GM12878 (cell line): ENCODE results near the gene ONECUT2. TPM values are rescaled to one million over a fixed set of nuclear protein-coding genes. Genes with fewer than 3 reads are reported as not detected.

Experiments
- ATAC-seq: fragments of 200-7000 bp; cut with Tn5 transposase; 3 replicates; pipeline ENCODE4 v1.9.1; 2020; ENCODE audit warnings: mild to moderate bottlenecking, moderate library complexity
- BruUV-seq: library from RNA; stranded (reverse); fragments of 400-500 nt; replicated peaks from 2 replicates; lab custom pipeline; 2021; lab: Mats Ljungman, UMichigan
- CTCF ChIA-PET: fragments of 300-600 bp; sonication (Branson Sonifier 250); formaldehyde crosslinking; extraction: SDS; loops from one replicate; lab custom pipeline; 2021; ENCODE audit warnings: inconsistent platforms; lab: Yijun Ruan, JAX
- POLR2A ChIA-PET: fragments of 350-600 bp; formaldehyde crosslinking; extraction: SDS; loops from one replicate; lab custom pipeline; 2021; ENCODE audit warnings: inconsistent platforms; lab: Charles Lee
- RAD21 ChIA-PET: fragments of 300-600 bp; sonication (Branson Sonifier 250); formaldehyde crosslinking; loops from one replicate; lab custom pipeline; 2023; ENCODE audit warnings: antibody characterized with exemption; ENCODE audit not compliant: unreplicated experiment; lab: Charles Lee
- SMC1A ChIA-PET: fragments of 300-600 bp; sonication (Branson Sonifier 250); formaldehyde crosslinking; loops from one replicate; lab custom pipeline; 2023; ENCODE audit not compliant: unreplicated experiment, uncharacterized antibody; lab: Charles Lee
- DNase-seq: peaks from one replicate; pipeline ENCODE4 v3.0.0-alpha.2; 2011; ENCODE audit warnings: low read depth, low spot score
- FAIRE-seq: peaks from 3 replicates; lab custom pipeline; 2011; peaks lifted over from hg19 to GRCh38; lab: Jason Lieb, UNC
- H2AFZ ChIP-seq: 2 replicates; pipeline ENCODE4 v1.6.0; 2011; ENCODE audit warnings: low read depth, low read length, control low read depth; ENCODE audit not compliant: control insufficient read depth
- H3K27ac ChIP-seq: 2 replicates; pipeline ENCODE4 v1.5.1; 2011; ENCODE audit warnings: control low read depth; ENCODE audit not compliant: control insufficient read depth, insufficient read depth
- H3K27me3 ChIP-seq, 2 experiments: replicated peaks in 1 of 2; 2 replicates each; pipeline versions ENCODE4 v1.6.0 to v1.6.1; 2011; ENCODE audit warnings: low read length in 1 of 2; ENCODE audit not compliant: control insufficient read depth in 2 of 2, insufficient read depth in 2 of 2
- H3K36me3 ChIP-seq, 2 experiments: 2 replicates each; pipeline ENCODE4 v1.5.1; 2011; ENCODE audit warnings: low read length in 1 of 2; ENCODE audit not compliant: control insufficient read depth in 2 of 2, insufficient read depth in 2 of 2
- H3K4me1 ChIP-seq: 2 replicates; pipeline ENCODE4 v1.6.1; 2011; ENCODE audit warnings: mild to moderate bottlenecking, low read length, moderate library complexity, mixed read lengths; ENCODE audit not compliant: control insufficient read depth, insufficient read depth
- H3K4me2 ChIP-seq: 2 replicates; pipeline ENCODE4 v1.6.0; 2011; ENCODE audit warnings: control low read depth; ENCODE audit not compliant: control insufficient read depth, insufficient read depth
- H3K4me3 ChIP-seq: fragments of 200-600 bp; sonication (generic); 2 replicates; pipeline ENCODE4 v1.5.1; 2016
- H3K79me2 ChIP-seq: 2 replicates; pipeline ENCODE4 v1.6.0; 2011; ENCODE audit warnings: low read length; ENCODE audit not compliant: control insufficient read depth, insufficient read depth
- H3K9ac ChIP-seq: 2 replicates; pipeline ENCODE4 v1.8.0; 2011; ENCODE audit warnings: low read length, control low read depth, mixed read lengths; ENCODE audit not compliant: control insufficient read depth, insufficient read depth
- H3K9me3 ChIP-seq: replicated peaks from 3 replicates; pipeline ENCODE4 v1.5.1; 2011; ENCODE audit warnings: mild to moderate bottlenecking, low read length; ENCODE audit not compliant: control insufficient read depth, insufficient read depth
- H4K20me1 ChIP-seq: 2 replicates; pipeline ENCODE4 v1.6.0; 2011; ENCODE audit not compliant: control insufficient read depth, insufficient read depth
- DPF2 ChIP-seq: fragments of 450-650 bp; IDR thresholded peaks from 2 replicates; pipeline ENCODE4 v1.6.1; 2017; ENCODE audit warnings: mild to moderate bottlenecking
- E2F4 ChIP-seq: IDR thresholded peaks from 2 replicates; pipeline ENCODE4 v1.6.1; 2012; ENCODE audit warnings: low read depth, low read length, improper control_type of control experiment
- EED ChIP-seq: sonication (generic); IDR thresholded peaks from 2 replicates; pipeline ENCODE4 v1.6.1; 2016; ENCODE audit warnings: antibody characterized with exemption, low read depth
- ESRRA ChIP-seq: IDR thresholded peaks from 2 replicates; pipeline ENCODE4 v1.6.1; 2012; ENCODE audit warnings: mild to moderate bottlenecking, low read length, improper control_type of control experiment
- GABPA ChIP-seq: IDR thresholded peaks from 2 replicates; pipeline ENCODE4 v1.6.1; 2014; ENCODE audit warnings: antibody characterized with exemption, low read depth, mild to moderate bottlenecking, inconsistent platforms
- HDAC6 ChIP-seq: fragments of 200-600 bp; sonication (generic); IDR thresholded peaks from one replicate; pipeline ENCODE4 v1.8.0; 2017; ENCODE audit warnings: antibody characterized with exemption; ENCODE audit not compliant: unreplicated experiment
- HSF1 ChIP-seq: fragments of 150-350 bp; IDR thresholded peaks from 2 replicates; pipeline ENCODE4 v1.6.1; 2014; ENCODE audit warnings: mild to moderate bottlenecking, low read depth, low read length
- JUND ChIP-seq: IDR thresholded peaks from 2 replicates; pipeline ENCODE4 v1.6.1; 2012; ENCODE audit warnings: low read depth, mild to moderate bottlenecking, low read length, improper control_type of control experiment, moderate library complexity
- RB1 ChIP-seq: fragments of 450-650 bp; formaldehyde crosslinking; IDR thresholded peaks from 2 replicates; pipeline ENCODE4 v1.6.1; 2017; ENCODE audit warnings: mild to moderate bottlenecking, borderline replicate concordance
- RUNX3 ChIP-seq: IDR thresholded peaks from 2 replicates; pipeline ENCODE4 v1.6.1; 2012; ENCODE audit warnings: low read length, inconsistent platforms
- ZBED1 ChIP-seq: IDR thresholded peaks from 2 replicates; pipeline ENCODE4 v1.6.1; 2016; ENCODE audit warnings: borderline replicate concordance
- ZNF592 ChIP-seq: fragments of 450-650 bp; IDR thresholded peaks from 2 replicates; pipeline ENCODE4 v1.6.1; 2017; ENCODE audit warnings: mild to moderate bottlenecking, moderate library complexity
- WGBS: methylation state at CpG from one replicate; pipeline ENCODE4 v1.1.6; 2016; ENCODE audit warnings: low lambda C conversion rate; ENCODE audit not compliant: insufficient replicate concordance, insufficient coverage; ENCODE audit errors: missing lambda C conversion rate; 5-methylcytosine and 5-hydroxymethylcytosine counted together
- in situ Hi-C: fragments of 300-500 bp; cut with MboI; formaldehyde crosslinking; loops from 9 replicates; pipeline ENCODE4 v1.14.3; 2018; ENCODE audit warnings: mixed read lengths
- intact Hi-C: fragments of 100-400 bp; cut with micrococcal nuclease; formaldehyde crosslinking; loops from one replicate; pipeline ENCODE4 v1.14.2; 2022; ENCODE audit not compliant: unreplicated experiment
- polyA plus RNA-seq, 11 experiments: library from polyadenylated mRNA; depleted of rRNA in 4 of 11; unstranded in 6 of 11; stranded (reverse) in 5 of 11; fragments of >200 nt; fragmentation: Nextera tagmentation in 4 of 11; fragmentation: Illumina TruSeq in 1 of 11; extraction: Ambion mirVana in 4 of 11; extraction: Trizol in 1 of 11; gene quantifications; 1 replicate in 1 of 11; 2 replicates in 10 of 11; pipeline versions ENCODE4 v1.2.1 to v1.2.3, GENCODE V29; 2011 to 2016; ENCODE audit warnings: inconsistent platforms in 2 of 11, missing spikeins in 2 of 11, low read depth in 1 of 11
- total RNA-seq, 4 experiments: library from RNA; depleted of rRNA in 3 of 4; stranded (reverse); fragments of >200 nt in 3 of 4; fragmentation: Illumina TruSeq in 1 of 4; extraction: Trizol in 1 of 4; gene quantifications; 2 replicates each; pipeline versions ENCODE4 v1.2.1 to v1.2.3, GENCODE V29; 2013 to 2021

The ONECUT2 gene
- total and polyA plus RNA-seq, 10 of the 15 experiments (the other 5 are each of a cell fraction or from before 2014, with no cell fraction given) = 0.01 to 0.03 TPM; not detected in 8

GRCh38 chr18:57441071-57441794, 6.1 kb downstream of the ONECUT2 start:
- Histone ChIP-seq H3K4me3 (0 out of 2 replicates have a peak overlapping the region, but pooled peaks have one; percentile 32), H3K27me3 (peaks cover 7 to 39% of the 10 kb centered on the region in 2 experiments)

GRCh38 chr18:57443247-57443646, 8.1 kb downstream of the ONECUT2 start:
- DNase-seq (no peak), ATAC-seq (no peak), FAIRE-seq (no peak)
- Histone ChIP-seq H2AFZ (no peak overlapping the region), H3K79me2 (no peaks in the 10 kb centered on the region), H4K20me1 (no peaks in the 10 kb centered on the region), H3K4me2 (no peak overlapping the region), H3K9ac (no peak overlapping the region), H3K4me1 (no peaks in the 10 kb centered on the region), H3K9me3 (peaks cover 21% of the 10 kb centered on the region), H3K27me3 (peaks cover 5 to 34% of the 10 kb centered on the region in 2 experiments), H3K4me3 (no peak overlapping the region), H3K36me3 (no peaks in the 10 kb centered on the region), H3K27ac (no peak overlapping the region)
- CTCF ChIA-PET = interaction anchor here (5.4 kb wide), 1 partner anchor 574 kb away, joined by 38 read pairs; no protein-coding TSS in a partner anchor
- in situ Hi-C loops (no loop called here), intact Hi-C loops (no loop called here)
- RAD21 ChIA-PET = no interaction called here
- BruUV-seq = no TSS peak
- WGBS = 36% methylated on average over 1 of the region's 1 CpG
- POLR2A ChIA-PET = no interaction called here
- SMC1A ChIA-PET = no interaction called here
- TF ChIP-seq ZNF592 (no peak), E2F4 (no peak), GABPA (no peak), HSF1 (no peak), ZBED1 (no peak), RB1 (no peak)

More at GRCh38 chr18:57441071-57441794, 6.1 kb downstream of the ONECUT2 start:
- POLR2A ChIA-PET = no interaction called here
- no TSS peak for BruUV-seq
- under 1% methylated on average over 30 of the region's 54 CpGs for WGBS
- Histone ChIP-seq H3K36me3 (no peaks in the 10 kb centered on the region), H3K4me2 (peak overlapping the region; percentile 22; the same call in 1 of the 2 replicates), H3K9me3 (peaks cover 32% of the 10 kb centered on the region), H3K27ac (no peak overlapping the region), H3K79me2 (no peaks in the 10 kb centered on the region), H3K4me1 (no peaks in the 10 kb centered on the region), H4K20me1 (no peaks in the 10 kb centered on the region), H3K9ac (no peak overlapping the region), H2AFZ (no peak overlapping the region)
- SMC1A ChIA-PET = interaction anchor here (1.2 to 1.5 kb wide), 2 partner anchors 389 to 573 kb away, joined by 3 to 4 read pairs; no protein-coding TSS in a partner anchor
- intact Hi-C loops (no loop called here), in situ Hi-C loops (no loop called here)
- no peak for DNase-seq
- TF ChIP-seq DPF2 (no peak), RUNX3 (peak; percentile 10; the same call in 1 of the 2 replicates), HDAC6 (peak; percentile 72), ESRRA (no peak), JUND (no peak), EED (peak; percentile 32; the same call in 1 of the 2 replicates)
- RAD21 ChIA-PET = interaction anchor here (1.2 kb wide), 1 partner anchor 571 kb away, joined by 4 read pairs; no protein-coding TSS in a partner anchor
- FAIRE-seq = no peak
- peak; percentile 80 for ATAC-seq
- CTCF ChIA-PET = interaction anchor here (0.6 to 1.0 kb wide), 2 partner anchors 9 to 65 kb away, joined by 3 to 4 read pairs; no protein-coding TSS in a partner anchor
